GM19467 (cell line): ENCODE results near the gene CRP.
"Not testable (repeated sequence)": the region's sequence is repeated elsewhere in the genome, so short reads cannot be mapped to it uniquely, and the experiment has no call there.

ENCODE experiments used
- ATAC-seq: cut with Tn5 transposase; IDR thresholded peaks from one replicate; pipeline ENCODE4 v1.9.1; 2021; ENCODE audit warnings: mild to moderate bottlenecking, moderate library complexity; ENCODE audit not compliant: unreplicated experiment

Gene CRP

GRCh38 chr1:159700312-159700711 is 14.1 kb downstream of the CRP start:
- no peak for ATAC-seq

- no peak for ATAC-seq
Measured at GRCh38 chr1:159699653-159700052, 14.7 kb downstream of the CRP start.

GRCh38 chr1:159699246-159699645 is 15.1 kb downstream of the CRP start:
- no peak for ATAC-seq

GRCh38 chr1:159687511-159687910 is 26.9 kb downstream of the CRP start:
- ATAC-seq, result no peak

- ATAC-seq, result no peak
Measured at GRCh38 chr1:159686599-159687299, 27.6 kb downstream of the CRP start.

- ATAC-seq, result no peak
Measured at GRCh38 chr1:159678939-159679338, 35.5 kb downstream of the CRP start.

GRCh38 chr1:159675046-159675445 is 39.3 kb downstream of the CRP start:
- no peak for ATAC-seq

- ATAC-seq, result not testable (repeated sequence)
Measured at GRCh38 chr1:159672390-159672789, 42.0 kb downstream of the CRP start.

GRCh38 chr1:159669338-159669737 is 45.1 kb downstream of the CRP start:
- no peak for ATAC-seq

- ATAC-seq, result no peak
Measured at GRCh38 chr1:159668739-159669138, 45.6 kb downstream of the CRP start.

- ATAC-seq, result no peak
Measured at GRCh38 chr1:159664247-159664646, 50.1 kb downstream of the CRP start.

- ATAC-seq, result no peak
Measured at GRCh38 chr1:159663552-159663951, 50.8 kb downstream of the CRP start.
